HG02943 (cell line): ENCODE measurements around the gene PNPO.

ENCODE experiments used
- ATAC-seq: cut with Tn5 transposase; IDR thresholded peaks from one replicate; pipeline ENCODE4 v1.9.1; 2021; ENCODE audit warnings: mild to moderate bottlenecking, low read depth, moderate library complexity; ENCODE audit not compliant: unreplicated experiment

Gene PNPO

GRCh38 chr17:47941246-47942095, at the start of gene PNPO:
Gene PNPO (plus strand): TSS chr17:47941571. CDS start chr17:47941676, 105 bp downstream.
- peak; percentile 81 for ATAC-seq

DNA sequence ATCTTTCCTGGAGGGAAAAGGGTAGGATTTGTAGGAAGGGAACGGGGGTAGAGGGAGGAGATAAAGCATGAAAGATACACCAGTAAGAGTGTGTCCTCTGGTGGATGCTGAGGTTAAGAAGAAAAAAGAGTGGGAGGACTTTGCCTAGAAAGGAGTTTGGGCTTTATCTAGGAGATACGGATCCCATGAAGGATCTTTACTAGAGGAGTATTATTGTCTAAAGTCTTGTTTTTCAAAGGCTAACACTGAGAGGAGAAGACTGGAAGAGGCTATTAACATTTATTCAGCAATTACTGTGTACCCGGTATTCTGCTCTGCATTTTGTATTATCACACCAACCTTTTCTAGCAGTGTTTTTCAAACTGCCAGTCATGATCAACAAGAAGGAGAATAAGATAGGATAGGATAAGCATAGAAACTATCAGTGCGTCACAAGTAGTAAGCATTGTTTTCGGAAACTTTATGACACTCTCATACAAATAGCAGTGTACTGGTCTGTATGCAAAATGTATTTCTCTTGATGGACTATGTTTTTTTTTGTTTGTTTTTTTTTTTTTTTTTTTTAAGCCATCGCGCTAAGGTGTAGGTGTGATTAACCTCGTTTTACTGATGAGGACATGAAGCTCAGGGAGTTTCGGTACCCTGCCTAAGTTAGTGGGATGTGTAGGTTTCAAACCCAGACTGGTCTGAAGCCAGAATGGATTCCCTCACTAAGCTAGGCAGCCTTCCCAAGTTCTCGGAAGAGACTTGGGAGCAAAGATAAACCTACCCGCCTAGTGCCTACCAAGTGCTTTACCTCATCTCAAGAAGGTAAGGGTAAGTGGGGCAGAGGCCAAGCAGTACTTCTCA, 46.6 kb upstream of the PNPO start:
- ATAC-seq: no peak

DNA sequence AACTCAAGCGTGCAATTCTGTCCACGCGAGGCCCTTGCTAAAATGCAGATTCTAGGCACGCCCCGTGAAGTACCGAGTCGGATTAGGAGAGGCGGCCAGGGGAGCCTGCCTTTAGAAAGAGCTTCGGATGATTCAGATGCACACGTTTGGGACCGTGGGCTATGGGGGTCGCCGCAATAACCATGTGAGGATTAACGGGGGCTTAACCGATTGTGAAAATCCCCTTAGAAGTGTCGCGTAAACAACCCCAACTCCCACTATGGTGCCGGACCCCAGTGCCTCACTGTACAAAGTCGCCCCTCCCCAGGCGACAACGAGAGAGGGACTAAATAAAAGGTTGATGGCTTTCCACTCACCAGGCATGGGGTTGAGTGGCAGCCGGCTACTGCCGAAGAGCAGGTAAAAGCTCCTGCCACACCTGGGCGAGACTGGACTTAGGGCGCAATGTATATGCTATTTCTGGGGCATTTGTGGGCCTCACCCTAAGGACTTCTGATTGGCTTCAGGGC, 46.0 kb upstream of the PNPO start:
- no peak for ATAC-seq

GRCh38 chr17:47895856-47896671, 45.3 kb upstream of the PNPO start, which contains the start of gene SP2:
Gene SP2 (plus strand): TSS chr17:47896236. CDS start chr17:47896287, 51 bp downstream.
- ATAC-seq: peak; percentile 91

DNA sequence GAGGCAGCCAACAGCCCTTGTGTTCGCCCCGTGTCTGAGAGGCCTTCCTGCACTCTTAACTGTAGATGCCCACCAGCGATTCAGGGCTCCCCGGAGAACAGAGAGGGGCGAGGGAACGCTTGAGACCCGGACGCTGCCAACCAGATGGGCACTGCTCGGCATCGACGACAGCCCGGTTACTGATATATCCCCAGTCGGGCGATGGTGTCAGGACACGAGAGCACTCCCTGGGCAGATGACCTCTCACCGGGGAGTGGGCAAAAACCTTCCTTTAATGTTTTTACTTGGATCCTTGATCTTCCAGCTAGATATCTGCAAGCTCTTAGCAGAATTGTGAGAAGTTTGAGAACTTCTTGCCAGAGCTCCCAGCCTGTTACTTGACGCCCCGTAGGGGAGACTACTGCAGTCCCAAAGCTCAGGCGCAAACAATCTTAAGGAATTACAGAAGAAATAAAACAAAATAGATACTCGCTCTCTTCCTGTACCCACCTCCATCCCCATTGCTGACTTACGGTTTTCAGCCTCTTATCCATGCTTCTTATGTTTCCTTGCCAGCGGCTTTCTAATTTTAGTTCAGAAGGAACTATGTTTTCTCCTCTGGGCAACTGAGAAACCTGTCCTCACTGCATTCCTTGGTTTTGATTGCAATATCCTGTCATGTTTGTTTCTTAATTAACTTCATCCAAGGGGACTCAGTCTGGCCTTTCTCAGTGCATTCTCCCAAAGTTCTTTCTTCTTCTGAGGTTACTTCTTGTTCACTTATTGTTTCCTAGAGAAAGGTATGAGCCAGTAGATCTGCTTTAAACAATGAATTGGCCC, 44.5 kb upstream of the PNPO start:
- ATAC-seq: no peak

GRCh38 chr17:47897561-47897960, 43.8 kb upstream of the PNPO start:
- ATAC-seq: no peak

- ATAC-seq: no peak
Measured at GRCh38 chr17:47898241-47898640, 43.1 kb upstream of the PNPO start.

GRCh38 chr17:47899643-47900042, 41.7 kb upstream of the PNPO start:
- no peak for ATAC-seq

- ATAC-seq: no peak
Measured at GRCh38 chr17:47901423-47901822, 39.9 kb upstream of the PNPO start.

- no peak for ATAC-seq
Measured at GRCh38 chr17:47902039-47902744, 39.2 kb upstream of the PNPO start.

DNA sequence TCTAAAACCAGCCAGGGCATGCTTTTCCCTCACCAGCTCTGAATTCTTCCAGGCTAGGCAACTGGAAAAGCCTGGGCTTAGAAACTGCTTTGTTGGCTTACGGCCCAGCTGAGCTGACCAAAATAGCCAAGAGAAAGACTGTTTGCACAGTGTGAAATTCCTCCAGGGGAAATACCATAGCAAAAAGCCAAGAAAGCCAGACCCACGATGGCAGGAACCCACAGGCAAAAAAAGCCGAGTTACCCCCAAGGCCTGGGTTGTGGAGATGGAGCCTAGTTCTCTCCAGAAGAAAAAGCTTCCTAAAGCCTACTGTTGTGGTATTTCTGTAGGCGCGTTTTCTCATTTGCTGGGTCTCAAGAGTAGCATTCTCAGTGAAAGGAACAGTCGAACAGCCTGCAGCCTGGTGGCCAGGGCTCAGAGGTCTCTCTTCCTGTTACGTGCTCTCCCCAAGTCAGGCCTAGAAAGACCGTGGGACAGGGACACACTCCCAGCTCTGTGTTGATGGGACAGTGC, 36.1 kb upstream of the PNPO start:
- no peak for ATAC-seq

DNA sequence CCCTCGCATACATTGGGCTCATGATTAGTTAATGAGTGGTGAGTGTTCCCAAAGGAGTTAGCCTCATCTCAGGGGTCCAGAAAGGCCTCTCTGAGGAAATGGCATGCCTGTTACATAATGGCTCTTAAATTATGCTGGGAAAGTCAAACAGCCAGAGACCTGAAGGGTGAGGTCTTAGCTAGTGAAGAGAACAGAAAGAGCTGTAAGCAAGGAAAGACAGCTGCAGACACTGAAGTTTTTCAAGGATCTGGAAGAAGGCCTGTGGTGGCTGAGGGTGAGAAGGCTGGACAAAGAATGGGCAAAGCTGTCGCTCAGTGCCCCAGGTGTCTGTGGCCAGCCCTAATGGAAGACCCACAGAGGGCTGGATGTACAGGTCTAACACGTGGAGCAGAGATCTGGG, 34.9 kb upstream of the PNPO start:
- no peak for ATAC-seq

GRCh38 chr17:47907932-47908562, 33.3 kb upstream of the PNPO start:
- ATAC-seq: no peak

- ATAC-seq: no peak
Measured at GRCh38 chr17:47913050-47913449, 28.3 kb upstream of the PNPO start.

DNA sequence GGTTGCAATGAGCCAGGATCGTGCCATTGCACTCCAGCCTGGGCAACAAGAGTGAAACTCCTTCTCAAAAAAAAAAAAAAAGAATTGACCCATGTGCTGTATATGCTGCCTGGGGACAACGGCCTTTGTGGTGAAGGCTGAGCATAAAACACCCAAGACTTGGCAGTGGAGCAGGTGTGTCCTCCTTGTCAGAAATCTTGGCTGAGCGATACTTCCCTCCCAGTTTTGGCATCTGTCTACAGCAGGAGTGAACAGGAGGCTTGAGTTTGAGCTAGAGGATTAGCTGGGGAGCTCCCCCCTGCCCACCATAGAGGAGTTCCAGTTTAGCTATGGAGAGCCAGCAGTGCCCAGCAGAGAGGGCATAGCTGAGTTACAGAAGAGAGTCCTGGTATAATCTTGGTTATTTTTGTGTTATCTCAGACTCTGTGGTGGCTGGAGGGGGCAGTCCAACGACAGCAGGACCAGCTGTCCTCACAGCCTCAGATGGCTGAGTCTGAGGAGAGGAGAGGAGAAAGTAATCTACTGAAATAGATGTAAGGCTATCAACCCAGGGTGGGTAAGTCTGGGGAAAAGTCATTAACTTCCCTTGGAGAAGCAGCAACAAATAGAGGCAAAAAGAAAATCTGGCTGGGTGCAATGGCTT, 26.9 kb upstream of the PNPO start:
- ATAC-seq: no peak

DNA sequence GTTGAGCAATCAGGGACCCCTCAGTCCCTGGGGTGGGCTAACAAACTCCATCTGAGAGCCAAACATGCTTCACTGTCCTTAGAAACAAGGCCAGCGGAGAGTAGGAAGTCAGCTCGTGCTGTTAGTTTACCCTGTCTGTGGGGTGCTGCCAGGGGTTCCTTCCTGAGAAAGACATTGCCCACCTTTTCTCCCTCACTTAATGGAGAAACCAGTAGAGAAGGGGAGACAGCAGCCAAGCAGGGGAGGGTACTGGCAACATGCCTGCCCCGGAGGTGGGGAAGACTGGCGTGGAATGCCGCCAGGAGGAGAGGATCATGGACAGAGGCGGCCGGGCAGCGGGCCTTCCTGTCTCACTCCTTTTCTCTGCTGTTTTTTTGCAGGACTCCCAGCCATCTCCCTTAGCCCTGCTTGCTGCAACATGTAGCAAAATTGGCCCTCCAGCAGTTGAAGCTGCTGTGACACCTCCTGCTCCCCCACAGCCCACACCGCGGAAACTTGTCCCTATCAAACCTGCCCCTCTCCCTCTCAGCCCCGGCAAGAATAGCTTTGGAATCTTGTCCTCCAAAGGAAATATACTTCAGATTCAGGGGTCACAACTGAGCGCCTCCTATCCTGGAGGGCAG, 25.5 kb upstream of the PNPO start:
- no peak for ATAC-seq

GRCh38 chr17:47916489-47917208, 24.7 kb upstream of the PNPO start:
- no peak for ATAC-seq
